Measurements from ENCODE around the gene ACSBG1.

The ACSBG1 gene

GRCh38 chr15:78234515-78235040, at the start of gene ACSBG1:
Gene ACSBG1, minus strand, starts transcription at chr15:78234565. Its CDS starts 64 bp downstream, at chr15:78234501.
- FAIRE-seq: no peak

GRCh38 chr15:78282324-78282723, 48.0 kb upstream of the ACSBG1 start:
- FAIRE-seq: no peak

GRCh38 chr15:78280319-78281072, 46.1 kb upstream of the ACSBG1 start:
- FAIRE-seq: no peak

- FAIRE-seq: no peak
These were observed 41.9 kb upstream of the ACSBG1 start for GRCh38 chr15:78276064-78276943.

GRCh38 chr15:78274994-78275393, 40.6 kb upstream of the ACSBG1 start:
- FAIRE-seq: no peak

- no peak for FAIRE-seq
These were observed 38.4 kb upstream of the ACSBG1 start for GRCh38 chr15:78272776-78273175.

GRCh38 chr15:78272316-78272715, 38.0 kb upstream of the ACSBG1 start:
- no peak for FAIRE-seq

- FAIRE-seq: no peak
These were observed 32.4 kb upstream of the ACSBG1 start for GRCh38 chr15:78266806-78267205.

- FAIRE-seq: no peak
These were observed 31.9 kb upstream of the ACSBG1 start for GRCh38 chr15:78266229-78266628.

- FAIRE-seq: no peak
These were observed 31.4 kb upstream of the ACSBG1 start for GRCh38 chr15:78265752-78266224.

GRCh38 chr15:78265137-78265460, 30.7 kb upstream of the ACSBG1 start:
- no peak for FAIRE-seq

- no peak for FAIRE-seq
These were observed 30.2 kb upstream of the ACSBG1 start, which contains the start of gene DNAJA4 for GRCh38 chr15:78264304-78265136. Gene DNAJA4, plus strand, starts transcription at chr15:78264562. Its CDS starts 202 bp downstream, at chr15:78264764.

- FAIRE-seq: no peak
These were observed 29.5 kb upstream of the ACSBG1 start for GRCh38 chr15:78263907-78264303.

- no peak for FAIRE-seq
These were observed 29.0 kb upstream of the ACSBG1 start for GRCh38 chr15:78263351-78263781.

GRCh38 chr15:78261062-78261461, 26.7 kb upstream of the ACSBG1 start:
- FAIRE-seq: no peak

- FAIRE-seq: no peak
These were observed 26.1 kb upstream of the ACSBG1 start for GRCh38 chr15:78260489-78260888.

- FAIRE-seq: no peak
These were observed 24.9 kb upstream of the ACSBG1 start for GRCh38 chr15:78259232-78259631.

- no peak for FAIRE-seq
These were observed 23.3 kb upstream of the ACSBG1 start for GRCh38 chr15:78257681-78258080.

- FAIRE-seq: no peak
These were observed 21.7 kb upstream of the ACSBG1 start for GRCh38 chr15:78256044-78256437.

- FAIRE-seq: no peak
These were observed 21.2 kb upstream of the ACSBG1 start for GRCh38 chr15:78255421-78256043.

GRCh38 chr15:78251136-78251535, 16.8 kb upstream of the ACSBG1 start:
- FAIRE-seq: no peak

GRCh38 chr15:78249131-78249530, 14.8 kb upstream of the ACSBG1 start:
- FAIRE-seq: no peak
